Liver (tissue), 3 donors: ENCODE data around the gene PASK.

ENCODE experiments used
- ATF3 ChIP-seq: IDR thresholded peaks from 2 replicates; pipeline ENCODE4 v1.6.1; 2016; ENCODE audit warnings: antibody characterized with exemption
- EGR1 ChIP-seq, 2 donors: IDR thresholded peaks; 2 replicates each; pipeline ENCODE4 v1.6.1; 2016 to 2018; ENCODE audit warnings: antibody characterized with exemption in 2 of 2, low read depth in 2 of 2
- RAD21 ChIP-seq, 2 donors: IDR thresholded peaks; 2 replicates each; pipeline ENCODE4 v1.6.1; 2016; ENCODE audit warnings: antibody characterized with exemption in 2 of 2, mild to moderate bottlenecking in 2 of 2
- REST ChIP-seq: IDR thresholded peaks from 2 replicates; pipeline ENCODE4 v1.6.1; 2016; ENCODE audit warnings: antibody characterized with exemption, mild to moderate bottlenecking
- SP1 ChIP-seq: IDR thresholded peaks from 2 replicates; pipeline ENCODE4 v1.6.1; 2018; ENCODE audit warnings: antibody characterized with exemption, mild to moderate bottlenecking
- TAF1 ChIP-seq: conservative IDR thresholded peaks from 2 replicates; pipeline ENCODE4 v1.6.1; 2016; ENCODE audit warnings: antibody characterized with exemption, mild to moderate bottlenecking
- YY1 ChIP-seq: IDR thresholded peaks from 2 replicates; pipeline ENCODE4 v1.6.1; 2016; ENCODE audit warnings: antibody characterized with exemption, mild to moderate bottlenecking
- TF ChIP-seq, protein P1 (sequence below): IDR thresholded peaks from 2 replicates; pipeline ENCODE4 v1.6.1; 2016; ENCODE audit warnings: antibody characterized with exemption
- TF ChIP-seq, protein P2 (sequence below): fragments of 150-350 bp; IDR thresholded peaks from 2 replicates; pipeline ENCODE4 v1.5.1; 2017; ENCODE audit warnings: improper control_type of control experiment, low read depth, low read length; ENCODE audit not compliant: missing input control
- donor health status: healthy.
- donor health status: healthy.

DNA sequence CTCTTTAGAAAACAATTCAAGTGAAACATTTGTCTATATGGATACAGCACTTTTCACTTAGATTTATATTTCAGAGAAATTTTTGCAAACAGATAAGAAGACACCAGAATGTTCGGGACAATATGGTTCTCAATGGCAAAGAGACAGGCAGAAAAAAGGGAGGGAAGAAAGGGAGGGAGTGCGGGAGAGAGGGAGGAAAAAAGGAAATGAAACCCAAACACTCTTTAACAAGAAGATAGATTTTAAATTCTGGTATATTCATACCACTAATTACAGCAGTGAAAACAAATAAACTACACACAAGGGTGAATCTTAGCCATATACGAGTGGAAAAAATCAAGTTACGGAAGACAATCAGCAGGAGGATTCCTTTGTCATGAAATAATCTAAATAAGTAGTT lies 3.0 kb downstream of the PASK start:
- TF ChIP-seq YY1 (no peak), ATF3 (no peak), SP1 (no peak), REST (no peak), TAF1 (no peak), EGR1 (IDR thresholded peaks at IDR 0.05; ENCODE audit: low read depth in 2 of 2) (no peak), RAD21 (IDR thresholded peaks at IDR 0.05) (no peak)
- TF ChIP-seq, protein P1, sequence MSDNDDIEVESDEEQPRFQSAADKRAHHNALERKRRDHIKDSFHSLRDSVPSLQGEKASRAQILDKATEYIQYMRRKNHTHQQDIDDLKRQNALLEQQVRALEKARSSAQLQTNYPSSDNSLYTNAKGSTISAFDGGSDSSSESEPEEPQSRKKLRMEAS = no peak
- TF ChIP-seq, protein P2, sequence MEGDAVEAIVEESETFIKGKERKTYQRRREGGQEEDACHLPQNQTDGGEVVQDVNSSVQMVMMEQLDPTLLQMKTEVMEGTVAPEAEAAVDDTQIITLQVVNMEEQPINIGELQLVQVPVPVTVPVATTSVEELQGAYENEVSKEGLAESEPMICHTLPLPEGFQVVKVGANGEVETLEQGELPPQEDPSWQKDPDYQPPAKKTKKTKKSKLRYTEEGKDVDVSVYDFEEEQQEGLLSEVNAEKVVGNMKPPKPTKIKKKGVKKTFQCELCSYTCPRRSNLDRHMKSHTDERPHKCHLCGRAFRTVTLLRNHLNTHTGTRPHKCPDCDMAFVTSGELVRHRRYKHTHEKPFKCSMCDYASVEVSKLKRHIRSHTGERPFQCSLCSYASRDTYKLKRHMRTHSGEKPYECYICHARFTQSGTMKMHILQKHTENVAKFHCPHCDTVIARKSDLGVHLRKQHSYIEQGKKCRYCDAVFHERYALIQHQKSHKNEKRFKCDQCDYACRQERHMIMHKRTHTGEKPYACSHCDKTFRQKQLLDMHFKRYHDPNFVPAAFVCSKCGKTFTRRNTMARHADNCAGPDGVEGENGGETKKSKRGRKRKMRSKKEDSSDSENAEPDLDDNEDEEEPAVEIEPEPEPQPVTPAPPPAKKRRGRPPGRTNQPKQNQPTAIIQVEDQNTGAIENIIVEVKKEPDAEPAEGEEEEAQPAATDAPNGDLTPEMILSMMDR = no peak
